PC-3 (cell line): ENCODE data around the gene CCDC30. TPM values are rescaled to one million over a fixed set of nuclear protein-coding genes. Genes with fewer than 3 reads are reported as not detected.

Source experiments
- total RNA-seq: library from RNA; depleted of rRNA; stranded (reverse); fragments of >200 nt; gene quantifications from 2 replicates; pipeline ENCODE4 v1.2.3, GENCODE V29; 2014; rRNA removed

CCDC30 gene
- total RNA-seq, 1 experiment from 2014 or later, result 0.58 TPM

Other genes with a start within 250 kb of the CCDC30 start
- gene FOXJ3, start 128.1 kb upstream of the CCDC30 start, total RNA-seq, result 22.7 and 23.4 TPM in 2 replicates
- gene RIMKLA, start 82.5 kb upstream of the CCDC30 start, total RNA-seq, result 3.5 and 4.5 TPM in 2 replicates
- gene ZMYND12, start 7.3 kb upstream of the CCDC30 start, total RNA-seq, result not detected in 2 replicates
- gene PPCS, start 6.7 kb upstream of the CCDC30 start, total RNA-seq, result 45.6 and 56.1 TPM in 2 replicates
- 81.5 and 103 TPM in 2 replicates for gene PPIH, start 195.1 kb downstream of the CCDC30 start, total RNA-seq
- 1,259 and 1,468 TPM in 2 replicates for gene YBX1, start 219.1 kb downstream of the CCDC30 start, total RNA-seq